SK-N-DZ (cell line): ENCODE results near the gene ATF6.
A peak's percentile ranks its signal among the peaks of the same experiment; 100 is the strongest.

Experiments
- DNase-seq: peaks from one replicate; pipeline ENCODE4 v3.0.0-alpha.2; 2015; ENCODE audit warnings: low spot score

The ATF6 gene

DNA sequence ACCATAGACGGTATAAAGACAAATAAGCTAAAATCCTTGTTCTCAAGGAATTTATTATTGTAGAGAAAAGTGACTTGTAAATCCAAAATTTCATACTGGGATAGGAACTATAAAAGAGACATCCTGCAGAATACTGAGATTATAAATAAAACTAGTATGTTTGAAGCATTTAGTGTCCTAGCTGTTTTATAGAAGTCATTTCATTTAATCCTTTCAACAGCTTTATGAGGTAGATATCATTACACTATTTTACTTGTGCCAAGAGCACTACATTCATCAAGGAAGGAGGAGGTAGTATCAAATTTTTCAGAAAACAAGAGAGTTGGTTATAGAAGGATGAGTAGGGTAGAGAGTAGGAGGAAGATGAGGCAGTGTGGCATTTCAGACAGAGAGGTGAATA lies 119.6 kb downstream of the ATF6 start:
- no peak for DNase-seq

DNA sequence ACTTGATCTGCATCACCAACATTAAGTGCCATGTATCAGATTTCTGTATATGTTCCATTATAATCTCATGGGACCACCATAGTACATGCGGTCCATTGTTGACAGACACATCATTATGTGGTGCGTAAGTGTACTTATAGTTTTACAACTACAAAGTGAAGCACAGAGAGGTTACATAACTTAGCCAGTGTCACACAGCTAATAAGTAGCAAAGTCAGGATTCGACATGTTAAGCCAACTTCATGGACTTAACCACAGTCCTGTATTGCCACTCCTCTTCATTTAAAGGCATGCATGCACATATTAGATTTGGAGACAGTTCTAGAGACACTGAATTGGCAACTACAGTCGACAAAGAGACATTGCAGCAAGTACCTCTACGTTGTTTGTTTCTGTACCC lies 120.5 kb downstream of the ATF6 start:
- no peak for DNase-seq

DNA sequence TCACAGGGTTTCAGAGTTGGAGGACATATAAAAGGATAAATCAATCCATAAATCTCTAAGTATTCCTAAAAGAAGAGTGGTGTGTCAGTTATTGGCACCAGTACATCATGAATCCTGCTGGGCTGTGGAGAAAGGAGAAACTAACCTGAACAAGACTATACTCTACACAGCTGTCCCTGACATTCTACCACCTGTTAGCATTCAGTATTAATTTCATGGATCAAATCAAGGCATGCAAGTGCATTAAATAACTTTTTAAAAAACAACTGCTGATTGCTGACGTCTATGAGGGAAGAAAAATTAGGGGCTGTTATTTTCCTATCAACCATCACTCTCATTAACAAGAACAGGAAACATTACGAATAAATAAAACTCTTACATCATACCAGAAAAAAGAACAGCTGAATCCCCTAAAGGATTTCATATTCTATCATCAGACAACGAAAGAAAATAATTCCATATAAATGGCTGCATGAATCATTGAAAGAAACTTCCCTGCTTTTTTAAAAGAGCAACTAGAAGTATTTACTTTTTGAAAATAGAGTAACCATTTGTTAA lies 121.7 kb downstream of the ATF6 start:
- no peak for DNase-seq

DNA sequence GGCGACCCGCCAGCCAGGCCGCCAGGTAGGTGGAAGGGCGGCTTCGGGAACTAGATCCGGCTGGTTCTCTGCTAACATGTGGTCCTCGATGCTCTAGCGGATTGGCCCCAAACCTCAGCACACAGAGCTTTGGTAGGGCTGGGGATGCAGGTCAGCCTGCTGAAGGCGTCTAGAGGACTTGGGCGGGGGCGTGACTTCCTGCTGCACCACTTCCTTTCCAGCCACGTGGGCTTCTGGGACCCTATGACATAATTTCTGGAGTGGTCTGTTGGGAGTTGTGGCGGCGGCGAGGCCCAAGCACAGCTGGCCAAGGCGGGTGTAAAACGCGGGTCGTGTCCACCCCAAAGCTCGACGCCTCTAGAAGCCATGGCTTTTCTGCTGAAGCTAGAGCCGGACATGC lies 124.5 kb downstream of the ATF6 start:
- no peak for DNase-seq

DNA sequence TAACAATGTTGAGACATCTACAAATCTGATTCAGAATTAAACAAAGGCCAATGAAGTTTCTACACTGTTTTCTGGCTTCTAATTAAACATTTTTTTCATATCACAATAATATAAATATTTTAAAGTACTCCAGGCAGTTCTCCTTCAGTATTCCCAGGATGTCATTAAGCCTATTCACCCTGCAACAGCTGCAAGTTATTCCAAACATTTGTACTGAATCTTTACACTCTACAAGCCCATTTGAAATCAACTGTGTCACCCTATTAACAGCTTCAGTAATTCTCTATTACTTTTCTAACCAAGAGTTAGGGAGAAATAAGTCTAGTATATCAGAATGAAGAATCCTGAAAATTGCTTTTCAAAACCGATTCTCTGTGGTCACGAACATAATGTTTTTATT lies 133.0 kb downstream of the ATF6 start:
- DNase-seq: no peak

DNA sequence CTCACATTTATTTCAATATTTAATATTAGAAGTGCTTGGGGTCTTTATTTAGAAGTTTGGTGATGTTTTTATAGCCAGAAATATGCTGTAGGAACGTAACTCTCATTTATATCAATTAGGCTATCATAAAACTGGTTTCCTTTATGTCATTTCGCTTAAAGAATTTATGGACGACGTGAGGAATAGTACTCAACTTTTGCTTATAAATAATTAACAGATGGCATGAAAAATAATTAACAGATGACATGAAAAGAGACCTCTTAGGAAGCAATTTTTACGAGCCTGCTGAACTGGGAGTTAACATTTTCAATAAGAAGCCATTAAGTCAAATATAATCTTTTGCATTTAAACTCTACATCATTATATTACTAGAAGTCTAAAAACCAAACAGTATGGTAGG lies 134.0 kb downstream of the ATF6 start:
- DNase-seq: no peak

DNA sequence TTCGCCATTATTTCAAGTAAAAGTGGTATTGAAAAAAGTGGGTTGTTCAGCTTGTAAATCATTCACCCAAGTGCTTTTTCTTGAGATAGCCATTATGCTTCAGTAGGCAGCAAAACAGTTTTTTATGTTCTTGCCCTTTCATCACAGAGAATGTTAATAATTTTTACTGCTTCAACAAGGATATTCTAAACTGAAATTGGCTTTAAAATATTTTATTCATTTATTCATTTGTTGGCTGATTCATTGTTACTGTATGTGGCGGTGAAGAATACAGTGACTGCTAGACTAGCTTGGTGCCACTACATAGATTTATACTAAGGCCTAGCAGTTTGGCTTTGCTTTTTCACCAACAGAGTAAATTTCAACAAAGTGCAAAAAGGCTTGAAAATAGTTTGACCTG lies 136.1 kb downstream of the ATF6 start:
- DNase-seq: no peak

DNA sequence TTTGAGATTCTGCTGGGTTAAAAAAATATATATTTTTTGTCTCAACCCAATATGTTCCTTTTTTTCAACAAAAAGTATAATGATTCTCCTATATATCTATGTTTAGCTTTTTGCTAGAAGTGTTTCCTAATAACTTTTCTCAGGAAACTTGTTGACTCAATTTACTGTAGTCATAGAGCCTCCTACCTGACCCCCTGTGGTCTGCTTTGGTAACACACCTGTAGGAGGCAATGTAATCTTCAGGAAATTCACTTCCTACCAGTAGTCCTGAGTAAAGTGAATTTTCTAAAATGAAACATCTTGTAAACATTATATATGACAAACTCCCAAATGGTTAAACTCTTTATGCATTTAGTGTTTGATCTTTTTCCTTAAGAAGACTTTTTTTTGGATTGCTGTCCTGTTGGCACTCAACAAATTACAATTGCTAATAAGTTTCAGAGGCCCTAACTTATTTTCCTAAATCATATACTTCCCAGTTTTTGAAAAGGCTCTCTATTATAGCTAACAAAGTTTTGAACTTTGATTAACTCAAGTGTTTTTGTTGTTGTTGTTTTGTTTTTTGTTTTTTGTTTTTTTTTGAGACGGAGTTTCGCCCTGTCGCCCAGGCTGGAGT lies 139.3 kb downstream of the ATF6 start:
- peak; percentile 7 for DNase-seq

DNA sequence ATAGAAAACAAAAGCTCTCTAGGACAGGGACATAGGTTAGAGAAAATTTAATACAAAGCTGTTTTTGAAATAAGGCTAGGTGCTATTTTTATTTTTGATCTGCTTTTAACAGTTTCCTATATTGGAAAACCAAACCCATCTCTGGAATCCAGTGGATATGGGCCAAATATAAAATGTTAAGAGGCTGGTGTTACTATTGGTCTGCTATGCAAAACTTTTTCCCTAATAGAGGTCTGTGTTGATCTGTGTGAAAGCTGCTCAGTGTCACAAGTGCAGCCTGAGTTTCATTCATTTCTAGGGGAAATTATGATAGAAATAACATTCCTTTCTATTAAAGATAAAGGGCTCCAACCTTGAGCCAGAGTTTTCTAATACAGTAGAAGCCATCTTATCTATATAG lies 141.1 kb downstream of the ATF6 start:
- DNase-seq: no peak

DNA sequence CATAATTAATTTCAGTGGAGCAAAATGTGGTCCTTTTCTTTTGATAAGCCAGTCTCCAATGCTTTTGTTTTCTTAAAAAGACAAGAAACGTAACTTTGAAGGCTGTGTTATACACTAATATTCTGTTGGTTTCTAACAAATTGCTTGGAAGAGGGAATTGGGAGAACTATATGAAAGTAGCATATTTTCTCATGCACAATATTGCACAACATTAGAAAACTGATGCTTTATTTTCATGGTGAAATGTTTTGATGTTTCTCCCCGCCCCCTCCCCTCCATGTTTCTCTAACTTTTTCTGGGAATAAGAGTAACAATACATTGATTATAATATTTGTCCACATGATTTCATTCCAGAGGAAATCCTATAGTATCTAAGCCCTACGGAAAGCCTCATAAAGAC lies 142.1 kb downstream of the ATF6 start:
- no peak for DNase-seq

DNA sequence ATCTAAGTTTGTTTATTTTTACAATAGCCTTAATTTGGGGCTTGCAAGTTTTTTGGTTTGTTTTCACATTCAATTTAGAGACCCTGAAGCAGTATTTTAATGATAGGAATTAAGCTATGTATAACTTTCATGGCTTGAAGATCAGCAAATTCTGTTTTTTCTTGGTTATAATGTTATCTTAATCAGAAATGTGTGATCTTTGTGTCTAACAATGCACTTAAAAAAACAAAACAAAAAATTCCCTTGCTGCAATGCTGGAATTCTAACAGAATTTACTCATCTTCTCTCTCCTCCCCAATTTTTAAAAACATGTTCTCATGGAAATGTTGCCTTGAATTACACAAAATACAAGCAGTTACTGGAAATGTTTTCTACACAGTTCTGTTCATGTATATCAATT lies 144.5 kb downstream of the ATF6 start:
- no peak for DNase-seq

DNA sequence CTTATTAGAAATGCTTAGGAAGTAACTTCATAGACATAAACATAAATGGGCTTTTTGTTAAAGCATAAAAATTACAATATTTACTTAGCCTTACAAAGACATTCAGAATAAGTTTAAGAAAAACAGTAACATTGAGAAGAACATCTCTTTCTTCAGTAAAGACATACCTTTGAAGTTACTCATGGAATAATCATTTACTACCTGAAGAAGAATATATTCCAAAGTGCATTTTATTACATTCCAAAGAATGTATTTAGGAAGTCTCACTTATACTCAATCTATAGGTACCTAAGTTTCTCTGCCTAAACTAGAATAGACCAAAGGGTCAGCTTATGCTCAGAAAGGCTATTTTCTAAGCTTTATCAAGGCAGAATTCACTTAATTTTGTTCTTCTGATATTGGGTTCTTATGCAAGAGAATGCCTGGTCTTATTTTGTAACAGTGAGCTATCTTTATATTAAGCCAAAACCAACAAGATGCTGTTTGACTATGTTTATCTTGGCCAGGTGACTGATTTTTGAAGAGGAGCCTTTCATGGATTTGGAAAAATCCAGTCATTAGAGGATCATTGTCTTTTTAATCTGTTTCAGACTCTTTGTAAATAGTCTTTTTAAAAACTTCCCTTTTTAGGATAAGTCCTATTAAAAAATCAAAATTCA lies 147.5 kb downstream of the ATF6 start:
- DNase-seq: no peak

DNA sequence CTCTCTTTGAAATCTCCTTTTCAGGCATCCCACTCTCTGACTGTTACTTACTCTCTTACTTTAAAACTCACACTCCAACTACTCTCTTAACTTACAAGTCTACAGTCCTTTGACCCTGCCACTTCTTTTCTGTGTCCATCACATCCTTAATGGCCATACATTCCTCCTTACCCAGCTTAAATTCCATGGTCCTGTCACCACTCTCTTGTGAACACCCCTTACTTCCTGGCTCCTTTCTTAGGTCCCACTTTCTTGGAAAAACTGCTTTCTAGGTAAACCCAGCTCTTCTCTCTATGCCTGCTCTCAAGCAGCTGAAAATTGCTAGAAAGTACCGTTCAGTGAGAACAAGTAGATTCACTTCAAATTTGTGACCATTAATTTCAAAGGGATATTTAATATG lies 148.5 kb downstream of the ATF6 start:
- no peak for DNase-seq

DNA sequence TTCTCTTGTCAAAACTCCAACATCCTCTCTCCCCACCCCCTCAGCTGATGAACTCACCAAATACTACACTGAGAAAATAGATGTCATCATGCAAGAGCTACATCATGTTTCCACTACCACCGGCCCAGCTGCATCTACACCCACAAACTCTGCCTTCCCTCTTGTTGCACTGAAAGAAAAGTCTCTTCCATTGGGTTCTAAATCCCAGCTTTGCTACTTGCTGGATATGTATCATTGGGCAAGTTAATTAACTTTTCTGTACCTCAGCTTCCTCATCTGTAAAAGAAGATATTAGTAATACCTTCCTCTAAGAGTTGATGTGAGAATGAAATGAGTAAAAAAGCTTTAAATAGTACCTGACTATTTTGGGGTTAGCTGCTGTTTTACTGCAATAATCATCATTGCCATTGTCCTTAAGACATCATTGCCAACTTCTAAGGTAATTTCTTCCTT lies 149.0 kb downstream of the ATF6 start:
- no peak for DNase-seq

DNA sequence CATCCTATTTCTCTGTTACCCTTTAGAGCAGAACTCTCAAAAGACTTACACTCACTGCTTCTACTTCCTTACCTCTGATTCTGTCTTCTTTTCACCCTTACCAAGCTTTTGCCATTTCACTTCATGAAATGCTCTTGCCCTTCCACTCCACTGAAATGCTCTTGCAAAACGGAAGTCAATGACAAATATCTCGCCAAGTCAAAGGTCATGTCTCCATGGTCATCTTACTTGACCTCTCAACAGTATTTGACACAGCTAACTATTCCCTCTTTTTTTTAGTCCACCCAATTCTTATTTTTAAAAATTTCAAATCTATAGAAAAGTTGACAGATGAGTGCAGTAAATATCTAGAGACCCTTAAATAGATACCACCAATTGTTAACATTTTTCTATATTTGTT lies 149.9 kb downstream of the ATF6 start:
- no peak for DNase-seq

DNA sequence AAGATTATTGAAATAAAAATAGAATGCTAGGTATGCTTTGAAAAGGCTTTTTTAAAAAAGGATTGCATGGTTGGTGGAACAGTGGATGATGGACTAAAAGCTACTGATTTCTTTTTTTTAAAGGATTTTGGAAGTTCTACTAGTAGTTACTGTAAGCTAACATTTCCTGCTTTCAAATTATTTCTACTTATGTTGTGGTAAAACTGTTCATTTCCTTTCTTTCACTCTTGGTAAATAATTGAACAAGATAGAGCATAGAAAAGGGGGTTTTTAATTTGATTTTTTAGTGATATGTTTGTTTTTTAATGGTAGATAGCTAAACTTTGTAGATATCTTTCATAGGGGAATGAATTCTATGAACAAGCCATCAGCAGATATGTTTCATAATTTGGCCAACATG lies 153.1 kb downstream of the ATF6 start:
- DNase-seq: no peak

DNA sequence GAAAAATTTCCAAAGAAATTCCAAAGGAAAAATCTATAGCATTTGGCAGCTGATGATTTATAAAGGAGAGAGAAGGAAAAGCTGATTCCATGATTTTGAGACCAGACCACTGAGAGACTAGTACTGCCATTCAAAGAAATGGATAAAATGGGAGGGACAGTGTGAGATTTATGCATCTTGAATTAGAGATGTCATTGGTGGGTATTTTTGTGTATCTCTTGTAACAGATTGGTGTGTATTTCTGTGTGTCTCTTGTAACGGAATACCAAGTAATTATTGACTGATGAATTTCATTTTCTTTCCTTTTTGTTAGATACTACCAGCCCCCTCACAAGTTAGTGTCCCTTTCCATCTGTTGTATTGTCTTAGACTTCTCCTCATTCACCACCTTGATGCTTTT lies 155.4 kb downstream of the ATF6 start:
- DNase-seq: no peak

DNA sequence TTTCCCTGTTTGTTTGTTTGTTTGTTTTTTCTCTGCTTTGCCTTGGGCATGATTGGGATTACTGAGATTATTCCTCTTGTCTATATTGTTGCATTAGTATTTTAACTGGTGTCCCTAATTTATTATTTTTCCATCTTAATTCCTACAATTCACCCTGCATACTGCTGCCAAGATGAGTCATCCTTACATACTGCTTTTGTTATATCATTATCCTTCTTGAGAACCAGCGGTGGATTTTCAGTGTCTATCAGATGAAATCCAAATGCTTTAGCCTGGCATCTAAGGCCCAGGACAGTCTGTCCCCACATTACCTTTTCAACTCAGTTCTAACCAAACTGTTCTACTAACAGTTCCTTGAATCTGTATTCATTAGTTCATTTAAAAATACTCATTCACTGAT lies 155.9 kb downstream of the ATF6 start:
- DNase-seq: no peak

DNA sequence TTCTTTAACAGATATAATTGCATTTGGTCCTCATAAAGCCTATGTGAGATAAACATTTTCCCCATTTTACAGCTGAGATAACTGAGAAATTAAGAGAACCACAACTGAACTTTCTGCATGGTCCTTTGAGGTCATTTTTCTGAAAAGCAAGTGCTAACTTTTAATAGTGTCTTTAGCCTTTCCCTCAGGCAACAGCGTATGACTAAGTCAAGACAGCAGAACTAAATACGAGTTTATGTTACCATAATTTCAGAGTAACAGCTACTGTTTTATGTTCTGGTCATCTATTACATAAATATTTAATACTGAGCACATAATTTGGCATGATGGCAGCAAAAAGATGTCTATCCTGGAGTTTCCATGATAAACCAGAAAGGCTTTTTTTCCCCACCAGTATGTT lies 161.9 kb downstream of the ATF6 start:
- DNase-seq: no peak

DNA sequence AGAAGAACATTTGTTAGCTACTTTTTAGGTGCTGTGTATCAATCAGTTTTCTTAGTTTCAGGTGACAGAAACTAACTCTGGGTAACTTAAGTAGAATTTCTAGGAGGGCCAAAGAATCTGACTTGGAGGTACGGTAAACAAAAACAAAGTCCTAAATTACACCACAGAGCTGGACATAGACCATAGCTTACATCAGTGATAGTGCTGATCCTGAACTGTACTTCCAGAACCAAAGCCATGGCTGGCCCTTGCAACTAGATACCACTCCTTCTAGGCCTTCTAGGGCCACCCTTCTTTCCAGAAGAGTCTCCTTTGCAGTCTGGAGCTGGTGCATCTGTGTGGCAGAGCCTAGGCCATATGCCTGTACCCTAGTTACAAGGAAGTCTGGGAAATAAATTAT lies 163.0 kb downstream of the ATF6 start:
- DNase-seq: no peak

DNA sequence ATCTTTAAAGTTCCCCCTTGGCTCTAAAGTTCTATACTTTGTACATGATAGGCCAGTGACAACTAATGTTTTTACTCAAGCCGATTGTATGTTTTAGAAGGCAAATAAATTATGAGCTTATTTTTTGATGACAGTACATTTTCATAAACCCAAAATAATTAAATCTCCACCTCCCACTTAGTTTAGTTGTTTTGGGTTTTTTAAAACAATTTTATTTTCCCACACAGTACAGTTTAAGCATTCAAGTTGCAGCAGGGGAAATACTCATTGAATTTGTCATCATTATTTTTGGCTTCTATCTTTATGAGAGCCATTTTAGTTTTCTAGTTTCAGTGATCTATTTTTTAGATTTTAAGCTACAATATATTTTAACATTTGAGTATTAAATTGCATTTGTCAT lies 163.9 kb downstream of the ATF6 start:
- DNase-seq: no peak

DNA sequence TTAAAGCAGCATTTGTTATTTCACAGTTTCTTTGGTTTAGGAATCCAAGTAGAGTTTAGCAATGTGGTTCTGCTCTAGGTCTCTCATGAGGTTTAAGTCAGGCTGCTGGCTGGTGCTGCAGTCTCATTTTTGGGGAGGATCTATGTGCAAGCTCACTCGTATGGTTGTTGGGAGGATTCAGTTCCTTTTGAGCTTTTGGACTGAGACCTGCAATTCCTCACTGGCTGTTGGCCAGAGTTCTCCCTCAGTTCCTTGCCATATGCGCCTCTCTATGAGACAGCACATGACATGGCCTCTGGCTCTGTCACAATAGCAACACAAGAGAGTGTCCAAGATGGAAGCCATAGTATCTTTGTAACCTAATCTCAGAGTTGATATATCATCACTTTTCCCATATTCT lies 166.5 kb downstream of the ATF6 start:
- DNase-seq: no peak
